K562 (cell line): ENCODE data around the gene MFSD2B. TPM values are rescaled to one million over a fixed set of nuclear protein-coding genes. Genes with fewer than 3 reads are reported as not detected.

Experiments used
- CBFA2T2 ChIP-seq: fragments of 450-650 bp; conservative IDR thresholded peaks from 2 replicates; pipeline ENCODE4 v1.6.1; 2017; ENCODE audit warnings: mild to moderate bottlenecking
- CREBBP ChIP-seq: IDR thresholded peaks from one replicate; pipeline ENCODE4 v1.6.1; 2012; ENCODE audit warnings: low read depth, mild to moderate bottlenecking, control low read depth, inconsistent platforms, low read length
- DIDO1 ChIP-seq: fragments of 450-650 bp; IDR thresholded peaks from 2 replicates; pipeline ENCODE4 v1.6.1; 2016; ENCODE audit warnings: low read depth, missing biosample characterization, missing genetic modification characterization
- FOXK2 ChIP-seq, 2 experiments: fragments of 450-650 bp; IDR thresholded peaks in 1 of 2; conservative IDR thresholded peaks in 1 of 2; 2 replicates each; pipeline ENCODE4 v1.6.1; 2016; ENCODE audit warnings: low read depth in 2 of 2, mild to moderate bottlenecking in 1 of 2
- GATA2 ChIP-seq: sonication (generic); formaldehyde crosslinking; IDR thresholded peaks from 2 replicates; pipeline ENCODE4 v1.4.0; 2020; ENCODE audit warnings: mild to moderate bottlenecking, missing genetic modification reagents
- ILF3 ChIP-seq: fragments of 450-650 bp; IDR thresholded peaks from 2 replicates; pipeline ENCODE4 v1.6.1; 2018; ENCODE audit warnings: antibody characterized with exemption, mild to moderate bottlenecking, moderate library complexity, borderline replicate concordance
- IRF9 ChIP-seq: fragments of 450-650 bp; IDR thresholded peaks from 2 replicates; pipeline ENCODE4 v1.6.1; 2016; ENCODE audit warnings: missing biosample characterization, missing genetic modification characterization
- MTA2 ChIP-seq: fragments of 450-650 bp; IDR thresholded peaks from 2 replicates; pipeline ENCODE4 v1.6.1; 2016; ENCODE audit warnings: low read depth
- NFRKB ChIP-seq: fragments of 450-650 bp; IDR thresholded peaks from 2 replicates; pipeline ENCODE4 v1.6.1; 2016; ENCODE audit warnings: low read depth
- OTX1 ChIP-seq: fragments of 450-650 bp; formaldehyde crosslinking; IDR thresholded peaks from 2 replicates; pipeline ENCODE4 v1.4.0; 2022; ENCODE audit warnings: mild to moderate bottlenecking
- PHF20 ChIP-seq: fragments of 450-650 bp; IDR thresholded peaks from 2 replicates; pipeline ENCODE4 v1.6.1; 2018; ENCODE audit not compliant: partially characterized antibody
- TFE3 ChIP-seq: fragments of 450-650 bp; formaldehyde crosslinking; IDR thresholded peaks from 2 replicates; pipeline ENCODE4 v1.4.0; 2020; ENCODE audit warnings: mild to moderate bottlenecking, mixed read lengths
- TGIF2 ChIP-seq: sonication (generic); formaldehyde crosslinking; IDR thresholded peaks from 2 replicates; pipeline ENCODE4 v1.8.1; 2022; ENCODE audit warnings: mild to moderate bottlenecking, missing genetic modification reagents, moderate library complexity
- XRCC3 ChIP-seq: fragments of 450-650 bp; IDR thresholded peaks from 2 replicates; pipeline ENCODE4 v1.6.1; 2017; ENCODE audit warnings: mild to moderate bottlenecking, moderate library complexity
- ZEB2 ChIP-seq: fragments of 450-650 bp; IDR thresholded peaks from 2 replicates; pipeline ENCODE4 v1.6.1; 2016
- ZNF140 ChIP-seq: fragments of 250-450 bp; sonication (Bioruptor Pico); IDR thresholded peaks from 2 replicates; pipeline ENCODE4 v1.8.0; 2021; ENCODE audit warnings: moderate library complexity, mild to moderate bottlenecking, inconsistent platforms
- ZNF23 ChIP-seq: fragments of 250-450 bp; sonication (Bioruptor Pico); IDR thresholded peaks from 2 replicates; pipeline ENCODE4 v1.4.0; 2020; ENCODE audit warnings: mild to moderate bottlenecking
- ZNF707 ChIP-seq: fragments of 250-450 bp; sonication (Bioruptor Pico); conservative IDR thresholded peaks from 2 replicates; pipeline ENCODE4 v1.8.0; 2022; ENCODE audit warnings: inconsistent platforms, mild to moderate bottlenecking, moderate library complexity
- polyA plus RNA-seq, 8 experiments: library from polyadenylated mRNA; depleted of rRNA in 4 of 8; stranded (reverse) in 5 of 8; unstranded in 3 of 8; fragments of >200 nt; fragmentation: Nextera tagmentation in 2 of 8; fragmentation: Illumina TruSeq in 1 of 8; extraction: Ambion mirVana in 2 of 8; extraction: Trizol in 1 of 8; gene quantifications; 2 replicates each; pipeline versions ENCODE4 v1.2.1 to v1.2.3, GENCODE V29; 2011 to 2014; ENCODE audit warnings: inconsistent platforms in 1 of 8, missing spikeins in 1 of 8
- total RNA-seq, 7 experiments: library from RNA; depleted of rRNA in 6 of 7; stranded (reverse); fragments of >200 nt in 6 of 7; fragmentation: Illumina TruSeq in 2 of 7; extraction: Trizol in 2 of 7; gene quantifications; 2 replicates each; pipeline versions ENCODE4 v1.2.1 to v1.2.3, GENCODE V29; 2011 to 2021; ENCODE audit warnings: low replicate concordance in 1 of 7
- TF ChIP-seq, protein P1 (sequence below): fragments of 250-450 bp; sonication (Bioruptor Pico); IDR thresholded peaks from 2 replicates; pipeline ENCODE4 v1.4.0; 2020
- TF ChIP-seq, protein P2 (sequence below): conservative IDR thresholded peaks from 2 replicates; pipeline ENCODE4 v1.6.1; 2011; ENCODE audit warnings: low read depth, mild to moderate bottlenecking, low read length; ENCODE audit not compliant: control insufficient read depth

The MFSD2B gene
- total and polyA plus RNA-seq, 9 of the 15 experiments (the other 6 are each of a cell fraction or from before 2014, with no cell fraction given) = 2.6 to 10.9 (median 6.8) TPM

DNA sequence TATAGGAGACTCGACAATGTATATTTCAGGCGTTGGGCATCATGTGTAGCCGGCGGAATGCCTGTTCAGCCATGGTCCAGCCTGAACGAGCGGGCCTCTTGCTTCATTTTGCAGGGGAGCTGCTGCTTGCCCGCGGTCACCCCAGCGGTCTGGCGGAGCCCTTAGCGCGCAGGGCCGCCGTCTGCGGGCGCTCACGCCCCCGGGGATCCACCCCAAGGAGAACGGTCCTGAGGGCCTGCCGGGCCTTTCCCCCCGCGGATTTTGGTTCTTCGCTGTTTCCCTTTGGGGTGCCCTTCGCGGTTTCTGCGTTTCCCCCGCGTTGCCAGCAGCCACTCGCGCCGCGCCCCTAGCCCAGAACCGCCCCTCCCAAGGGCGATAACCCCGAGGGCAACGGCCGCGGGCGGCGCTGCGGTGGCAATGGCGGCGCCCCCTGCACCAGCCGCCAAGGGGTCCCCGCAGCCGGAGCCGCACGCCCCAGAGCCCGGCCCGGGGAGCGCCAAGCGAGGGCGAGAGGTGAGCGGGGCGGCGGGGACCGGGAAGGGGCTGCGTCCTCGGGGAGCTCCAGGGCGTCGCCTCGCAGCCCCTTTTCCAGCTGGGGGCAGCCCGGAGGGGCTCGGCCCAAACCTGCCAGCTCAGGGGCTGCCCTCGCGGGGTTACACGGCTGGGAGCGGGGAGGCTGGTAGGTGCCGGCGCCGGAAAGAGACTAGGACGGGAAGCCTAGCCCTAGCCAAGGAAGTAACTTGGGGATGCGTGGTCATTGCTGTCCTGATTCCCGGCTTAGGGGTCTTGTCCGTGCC lies at the start of gene MFSD2B (continued):
- no peak for TF ChIP-seq PHF20
- no peak for TF ChIP-seq CBFA2T2
- no peak for TF ChIP-seq XRCC3
- TF ChIP-seq NFRKB = 0 out of 2 replicates have a peak, but pooled peaks have one; percentile 57
- no peak for TF ChIP-seq DIDO1 (tag)
- TF ChIP-seq, protein P1, sequence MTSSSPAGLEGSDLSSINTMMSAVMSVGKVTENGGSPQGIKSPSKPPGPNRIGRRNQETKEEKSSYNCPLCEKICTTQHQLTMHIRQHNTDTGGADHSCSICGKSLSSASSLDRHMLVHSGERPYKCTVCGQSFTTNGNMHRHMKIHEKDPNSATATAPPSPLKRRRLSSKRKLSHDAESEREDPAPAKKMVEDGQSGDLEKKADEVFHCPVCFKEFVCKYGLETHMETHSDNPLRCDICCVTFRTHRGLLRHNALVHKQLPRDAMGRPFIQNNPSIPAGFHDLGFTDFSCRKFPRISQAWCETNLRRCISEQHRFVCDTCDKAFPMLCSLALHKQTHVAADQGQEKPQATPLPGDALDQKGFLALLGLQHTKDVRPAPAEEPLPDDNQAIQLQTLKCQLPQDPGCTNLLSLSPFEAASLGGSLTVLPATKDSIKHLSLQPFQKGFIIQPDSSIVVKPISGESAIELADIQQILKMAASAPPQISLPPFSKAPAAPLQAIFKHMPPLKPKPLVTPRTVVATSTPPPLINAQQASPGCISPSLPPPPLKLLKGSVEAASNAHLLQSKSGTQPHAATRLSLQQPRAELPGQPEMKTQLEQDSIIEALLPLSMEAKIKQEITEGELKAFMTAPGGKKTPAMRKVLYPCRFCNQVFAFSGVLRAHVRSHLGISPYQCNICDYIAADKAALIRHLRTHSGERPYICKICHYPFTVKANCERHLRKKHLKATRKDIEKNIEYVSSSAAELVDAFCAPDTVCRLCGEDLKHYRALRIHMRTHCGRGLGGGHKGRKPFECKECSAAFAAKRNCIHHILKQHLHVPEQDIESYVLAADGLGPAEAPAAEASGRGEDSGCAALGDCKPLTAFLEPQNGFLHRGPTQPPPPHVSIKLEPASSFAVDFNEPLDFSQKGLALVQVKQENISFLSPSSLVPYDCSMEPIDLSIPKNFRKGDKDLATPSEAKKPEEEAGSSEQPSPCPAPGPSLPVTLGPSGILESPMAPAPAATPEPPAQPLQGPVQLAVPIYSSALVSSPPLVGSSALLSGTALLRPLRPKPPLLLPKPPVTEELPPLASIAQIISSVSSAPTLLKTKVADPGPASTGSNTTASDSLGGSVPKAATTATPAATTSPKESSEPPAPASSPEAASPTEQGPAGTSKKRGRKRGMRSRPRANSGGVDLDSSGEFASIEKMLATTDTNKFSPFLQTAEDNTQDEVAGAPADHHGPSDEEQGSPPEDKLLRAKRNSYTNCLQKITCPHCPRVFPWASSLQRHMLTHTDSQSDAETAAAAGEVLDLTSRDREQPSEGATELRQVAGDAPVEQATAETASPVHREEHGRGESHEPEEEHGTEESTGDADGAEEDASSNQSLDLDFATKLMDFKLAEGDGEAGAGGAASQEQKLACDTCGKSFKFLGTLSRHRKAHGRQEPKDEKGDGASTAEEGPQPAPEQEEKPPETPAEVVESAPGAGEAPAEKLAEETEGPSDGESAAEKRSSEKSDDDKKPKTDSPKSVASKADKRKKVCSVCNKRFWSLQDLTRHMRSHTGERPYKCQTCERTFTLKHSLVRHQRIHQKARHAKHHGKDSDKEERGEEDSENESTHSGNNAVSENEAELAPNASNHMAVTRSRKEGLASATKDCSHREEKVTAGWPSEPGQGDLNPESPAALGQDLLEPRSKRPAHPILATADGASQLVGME = 0 out of 2 replicates have a peak, but pooled peaks have one; percentile 19
- TF ChIP-seq FOXK2 (conservative IDR thresholded peaks at IDR 0.05 in 1 of 2, IDR thresholded peaks at IDR 0.05 in 1 of 2; ENCODE audit: low read depth in 2 of 2) = no peak
- TF ChIP-seq ZEB2 = no peak
- TF ChIP-seq TFE3 (CRISPR knock-in tag) = no peak
- no peak for TF ChIP-seq ZNF140 (CRISPR knock-in tag)
- TF ChIP-seq ILF3 = peak; percentile 72; the same call in 1 of the 2 replicates
- TF ChIP-seq, protein P2, sequence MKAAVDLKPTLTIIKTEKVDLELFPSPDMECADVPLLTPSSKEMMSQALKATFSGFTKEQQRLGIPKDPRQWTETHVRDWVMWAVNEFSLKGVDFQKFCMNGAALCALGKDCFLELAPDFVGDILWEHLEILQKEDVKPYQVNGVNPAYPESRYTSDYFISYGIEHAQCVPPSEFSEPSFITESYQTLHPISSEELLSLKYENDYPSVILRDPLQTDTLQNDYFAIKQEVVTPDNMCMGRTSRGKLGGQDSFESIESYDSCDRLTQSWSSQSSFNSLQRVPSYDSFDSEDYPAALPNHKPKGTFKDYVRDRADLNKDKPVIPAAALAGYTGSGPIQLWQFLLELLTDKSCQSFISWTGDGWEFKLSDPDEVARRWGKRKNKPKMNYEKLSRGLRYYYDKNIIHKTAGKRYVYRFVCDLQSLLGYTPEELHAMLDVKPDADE = no peak
- TF ChIP-seq CREBBP = no peak
- no peak for TF ChIP-seq ZNF707 (CRISPR knock-in tag)
- no peak for TF ChIP-seq IRF9 (tag)
- no peak for TF ChIP-seq MTA2
- TF ChIP-seq ZNF23 (CRISPR knock-in tag) = no peak
- TF ChIP-seq GATA2 (CRISPR knock-in tag) = no peak
- peak; percentile 82; the same call in 1 of the 2 replicates for TF ChIP-seq TGIF2 (CRISPR knock-in tag)
- no peak for TF ChIP-seq OTX1 (CRISPR knock-in tag)
